Vagina (tissue), 2 donors: ENCODE data around the gene EGFR.

Source experiments
- POLR2A ChIP-seq, 2 donors: fragments of 450-650 bp; IDR thresholded peaks; one replicate each; pipeline ENCODE4 v1.6.1; 2017; ENCODE audit warnings: antibody characterized with exemption in 2 of 2, mild to moderate bottlenecking in 2 of 2, moderate library complexity in 2 of 2
- POLR2AphosphoS5 ChIP-seq, 2 donors: sonication (generic); formaldehyde crosslinking; IDR thresholded peaks; one replicate each; pipeline ENCODE4 v1.9.0; 2017; ENCODE audit warnings: antibody characterized with exemption in 2 of 2, mild to moderate bottlenecking in 2 of 2, low read depth in 1 of 2; ENCODE audit not compliant: insufficient read depth in 1 of 2
- TF ChIP-seq, protein P1 (sequence below), 3 experiments: fragments of 450-650 bp in 2 of 3; fragments of 200-600 bp in 1 of 3; sonication (generic) in 1 of 3; IDR thresholded peaks; one replicate each; pipeline ENCODE4 v1.5.1; 2017 to 2019; ENCODE audit warnings: antibody characterized with exemption in 3 of 3, mild to moderate bottlenecking in 2 of 3, moderate library complexity in 2 of 3

DNA sequence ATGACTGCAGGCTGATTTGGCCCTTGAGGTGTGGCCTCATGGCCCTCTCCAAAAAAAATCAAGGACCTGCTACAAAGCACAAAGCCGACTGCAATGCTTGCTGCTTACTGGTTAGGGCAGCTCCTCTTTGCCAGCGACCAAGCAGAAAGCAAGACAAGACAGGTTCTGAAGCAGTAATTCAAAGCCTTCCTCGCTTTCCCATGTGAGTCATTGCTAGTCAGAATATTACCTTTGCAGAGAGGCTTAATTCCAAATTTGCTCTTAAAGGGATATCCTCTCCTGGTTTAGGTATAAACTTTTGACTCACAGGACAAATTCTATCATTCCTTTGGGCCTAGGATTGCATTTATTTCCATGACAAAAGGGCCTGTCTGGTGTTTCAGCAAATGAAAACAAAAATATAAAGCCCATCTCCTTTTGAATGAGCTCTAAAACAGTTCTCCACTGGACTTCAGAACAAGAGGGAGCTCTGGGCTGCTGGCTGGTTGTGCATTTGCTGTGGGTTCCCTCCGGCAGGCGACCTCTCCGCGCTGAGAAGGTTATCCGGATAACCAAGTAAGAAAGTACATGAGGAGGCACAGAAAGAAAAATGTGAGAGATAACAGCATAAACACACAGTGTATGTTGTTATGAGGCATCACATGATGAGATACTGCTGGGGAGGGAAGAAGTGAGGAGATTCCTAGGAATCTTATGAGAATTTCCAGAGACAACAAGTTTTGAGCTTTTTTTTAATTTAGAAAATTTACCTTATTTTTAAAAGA, 90.8 kb downstream of the EGFR start:
- TF ChIP-seq, protein P1, sequence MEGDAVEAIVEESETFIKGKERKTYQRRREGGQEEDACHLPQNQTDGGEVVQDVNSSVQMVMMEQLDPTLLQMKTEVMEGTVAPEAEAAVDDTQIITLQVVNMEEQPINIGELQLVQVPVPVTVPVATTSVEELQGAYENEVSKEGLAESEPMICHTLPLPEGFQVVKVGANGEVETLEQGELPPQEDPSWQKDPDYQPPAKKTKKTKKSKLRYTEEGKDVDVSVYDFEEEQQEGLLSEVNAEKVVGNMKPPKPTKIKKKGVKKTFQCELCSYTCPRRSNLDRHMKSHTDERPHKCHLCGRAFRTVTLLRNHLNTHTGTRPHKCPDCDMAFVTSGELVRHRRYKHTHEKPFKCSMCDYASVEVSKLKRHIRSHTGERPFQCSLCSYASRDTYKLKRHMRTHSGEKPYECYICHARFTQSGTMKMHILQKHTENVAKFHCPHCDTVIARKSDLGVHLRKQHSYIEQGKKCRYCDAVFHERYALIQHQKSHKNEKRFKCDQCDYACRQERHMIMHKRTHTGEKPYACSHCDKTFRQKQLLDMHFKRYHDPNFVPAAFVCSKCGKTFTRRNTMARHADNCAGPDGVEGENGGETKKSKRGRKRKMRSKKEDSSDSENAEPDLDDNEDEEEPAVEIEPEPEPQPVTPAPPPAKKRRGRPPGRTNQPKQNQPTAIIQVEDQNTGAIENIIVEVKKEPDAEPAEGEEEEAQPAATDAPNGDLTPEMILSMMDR (IDR thresholded peaks at IDR 0.05), result no peak
- TF ChIP-seq POLR2AphosphoS5 (IDR thresholded peaks at IDR 0.05; ENCODE audit: insufficient read depth in 1 of 2, low read depth in 1 of 2) (peak in 1 of 2 donors; percentile 77), POLR2A (IDR thresholded peaks at IDR 0.05) (no peak)
